Liver (tissue), 3 donors: ENCODE results near the gene VARS1.

Experiments
- CTCF ChIP-seq: fragments of 150-350 bp; IDR thresholded peaks from 2 replicates; pipeline ENCODE4 v1.5.1; 2017; ENCODE audit warnings: improper control_type of control experiment, low read depth, low read length; ENCODE audit not compliant: missing input control
- RAD21 ChIP-seq, 2 donors: IDR thresholded peaks; 2 replicates each; pipeline ENCODE4 v1.6.1; 2016; ENCODE audit warnings: antibody characterized with exemption in 2 of 2, mild to moderate bottlenecking in 2 of 2
- REST ChIP-seq: IDR thresholded peaks from 2 replicates; pipeline ENCODE4 v1.6.1; 2016; ENCODE audit warnings: antibody characterized with exemption, mild to moderate bottlenecking
- RXRA ChIP-seq, 2 donors: IDR thresholded peaks; 2 replicates each; pipeline ENCODE4 v1.6.1; 2017 to 2018; ENCODE audit warnings: antibody characterized with exemption in 2 of 2, mild to moderate bottlenecking in 1 of 2
- donor health status: healthy.
- donor health status: healthy.

GRCh38 chr6:31771992-31772358 lies 23.6 kb downstream of the VARS1 start:
- TF ChIP-seq RAD21 (IDR thresholded peaks at IDR 0.05): no peak
- no peak for TF ChIP-seq RXRA (IDR thresholded peaks at IDR 0.05)
- TF ChIP-seq CTCF: no peak
- no peak for TF ChIP-seq REST
